Measurements from ENCODE around the gene RPS21. TPM values are rescaled to one million over a fixed set of nuclear protein-coding genes. Genes with fewer than 3 reads are reported as not detected.

Gene RPS21
- total and polyA plus RNA-seq, 9 of the 15 experiments (the other 6 are each of a cell fraction or from before 2014, with no cell fraction given), result 1,380 to 5,647 (median 3,091) TPM

DNA sequence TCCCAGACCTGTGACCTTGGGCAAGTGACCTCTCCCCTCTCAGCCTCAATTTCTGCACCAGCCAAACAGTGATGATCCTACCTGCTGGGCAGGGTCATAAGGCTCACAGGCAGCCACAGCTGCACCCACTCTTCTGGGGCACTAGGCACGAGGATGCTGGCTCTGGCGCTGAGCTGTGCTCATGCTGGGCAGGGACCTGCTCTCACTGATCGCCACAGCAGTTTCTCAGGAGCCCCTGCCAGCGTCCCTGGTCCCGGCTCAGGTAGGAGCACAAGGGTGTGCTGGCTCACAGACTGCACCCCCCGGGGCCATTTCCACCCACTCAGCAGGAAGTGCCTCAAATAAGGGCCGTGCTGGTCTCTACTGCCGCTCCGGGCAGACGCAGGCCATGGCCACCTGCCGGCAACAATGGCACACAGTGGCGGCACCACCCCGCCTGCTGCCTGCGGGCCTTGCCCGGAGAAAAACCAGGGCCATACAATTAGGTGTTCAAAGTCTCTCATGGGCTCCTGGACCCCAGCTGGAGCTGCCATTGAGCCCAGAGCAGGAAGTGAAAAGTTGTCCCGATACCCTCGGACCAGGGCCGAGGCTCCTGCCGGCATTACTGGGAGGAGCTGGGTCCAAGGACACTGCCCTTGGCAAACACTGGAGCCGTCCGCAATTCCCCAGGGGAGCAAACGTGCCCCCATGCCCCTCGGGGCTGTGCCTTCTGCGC lies 24.7 kb downstream of the RPS21 start:
- Histone ChIP-seq H3K27me3 (ENCODE audit: control insufficient read depth in 2 of 2, insufficient read depth in 2 of 2, low read length in 2 of 2) (peaks cover 8 to 19% of the 10 kb centered on the region in 2 experiments; a peak in 4 of 5 replicates), H3K27ac (ENCODE audit: extremely low read depth, low read depth, low read length) (no peak overlapping the region), H3K9me3 (replicated peaks; ENCODE audit: control insufficient read depth, insufficient read depth, low read depth, low read length) (no peaks in the 10 kb centered on the region), H4K20me1 (replicated peaks; ENCODE audit: control insufficient read depth, insufficient read depth, low read length) (no peaks in the 10 kb centered on the region), H2AFZ (ENCODE audit: low read depth, low read length) (no peak overlapping the region), H3K79me2 (ENCODE audit: control insufficient read depth, insufficient read depth, low read length) (peaks cover 2% of the 10 kb centered on the region; the same call in 1 of the 3 replicates), H3K4me1 (replicated peaks in 1 of 2; ENCODE audit: control insufficient read depth in 2 of 2, insufficient read depth in 2 of 2, low read length in 2 of 2) (peaks cover 14 to 89% of the 10 kb centered on the region in 2 experiments), H3K36me3 (ENCODE audit: control insufficient read depth, insufficient read depth, low read length) (no peaks in the 10 kb centered on the region), H3K4me3 (no peak overlapping the region), H3K9me1 (ENCODE audit: control insufficient read depth, insufficient read depth, low read length) (peaks cover 4% of the 10 kb centered on the region), H3K9ac (ENCODE audit: insufficient read depth in 1 of 2, low read depth in 2 of 2, low read length in 2 of 2) (no peak overlapping the region), H3K4me2 (ENCODE audit: insufficient read depth, low read length) (no peak overlapping the region)
- intact Hi-C loops (cut with micrococcal nuclease), result loop anchor here (2.0 kb wide), 1 partner anchor 205 kb away; no protein-coding TSS in a partner anchor
- in situ Hi-C loops (cut with MboI), result loop anchor here (10.0 kb wide), 1 partner anchor 203 kb away; no protein-coding TSS in a partner anchor
- CTCF ChIA-PET (ENCODE audit: low intra/inter-chr PET ratio), result interaction anchor here (1.3 to 1.4 kb wide), 2 partner anchors 84 to 85 kb away, joined by 4 to 6 read pairs; no protein-coding TSS in a partner anchor
- no peak for DNase-seq (ENCODE audit: extremely low read depth in 1 of 4, low spot score in 3 of 4)
- POLR2A ChIA-PET, result interaction anchor here (0.6 to 2.0 kb wide), 3 partner anchors 21 to 388 kb away, joined by 3 to 5 read pairs (median 4); no protein-coding TSS in a partner anchor
- 44% methylated on average over 23 of the region's 24 CpGs for WGBS (ENCODE audit: insufficient coverage, low coverage, missing lambda C conversion rate)
- BruUV-seq (replicated peaks), result no TSS peak
- TF ChIP-seq ZNF766 (CRISPR knock-in tag; conservative IDR thresholded peaks at IDR 0.05), result no peak
- TF ChIP-seq PCBP1 (IDR thresholded peaks at IDR 0.05; ENCODE audit: low read depth, low read length, poor library complexity, severe bottlenecking), result peak; percentile 37
- no peak for FAIRE-seq
- no peak for ATAC-seq
